HCT116 (cell line): Measurements from ENCODE around the gene LRRC72.

Source experiments
- CTCF ChIP-seq, 3 experiments: fragments of 200-600 bp in 1 of 3; sonication (generic) in 1 of 3; IDR thresholded peaks in 2 of 3; conservative IDR thresholded peaks in 1 of 3; 2 replicates each; pipeline ENCODE4 v1.5.1; 2012 to 2017; ENCODE audit warnings: low read depth in 2 of 3, low read length in 2 of 3, antibody characterized with exemption in 1 of 3, borderline replicate concordance in 1 of 3, control low read depth in 1 of 3, mild to moderate bottlenecking in 1 of 3, mixed read lengths in 1 of 3, mixed run types in 1 of 3, moderate library complexity in 1 of 3; ENCODE audit not compliant: insufficient read depth in 1 of 3
- POLR2A ChIP-seq: IDR thresholded peaks from 2 replicates; pipeline ENCODE4 v1.7.0; 2011; ENCODE audit warnings: borderline replicate concordance; ENCODE audit not compliant: insufficient read depth, insufficient read length; ENCODE audit errors: extremely low read depth
- TCF7L2 ChIP-seq: IDR thresholded peaks from 2 replicates; pipeline ENCODE4 v1.7.0; 2011; ENCODE audit warnings: borderline replicate concordance, inconsistent platforms; ENCODE audit not compliant: insufficient read depth, insufficient read length; ENCODE audit errors: extremely low read depth
- YY1 ChIP-seq: IDR thresholded peaks from 2 replicates; pipeline ENCODE4 v1.6.1; 2011; ENCODE audit warnings: low read length, low read depth, moderate library complexity, mild to moderate bottlenecking; ENCODE audit not compliant: insufficient replicate concordance; ENCODE audit errors: extremely low read depth
- TF ChIP-seq, protein P1 (sequence below): IDR thresholded peaks from 2 replicates; pipeline ENCODE4 v1.6.1; 2012
- TF ChIP-seq, protein P2 (sequence below): IDR thresholded peaks from 2 replicates; pipeline ENCODE4 v1.6.1; 2011; ENCODE audit warnings: mild to moderate bottlenecking, low read length, moderate library complexity; ENCODE audit not compliant: insufficient replicate concordance; ENCODE audit errors: extremely low read depth

DNA sequence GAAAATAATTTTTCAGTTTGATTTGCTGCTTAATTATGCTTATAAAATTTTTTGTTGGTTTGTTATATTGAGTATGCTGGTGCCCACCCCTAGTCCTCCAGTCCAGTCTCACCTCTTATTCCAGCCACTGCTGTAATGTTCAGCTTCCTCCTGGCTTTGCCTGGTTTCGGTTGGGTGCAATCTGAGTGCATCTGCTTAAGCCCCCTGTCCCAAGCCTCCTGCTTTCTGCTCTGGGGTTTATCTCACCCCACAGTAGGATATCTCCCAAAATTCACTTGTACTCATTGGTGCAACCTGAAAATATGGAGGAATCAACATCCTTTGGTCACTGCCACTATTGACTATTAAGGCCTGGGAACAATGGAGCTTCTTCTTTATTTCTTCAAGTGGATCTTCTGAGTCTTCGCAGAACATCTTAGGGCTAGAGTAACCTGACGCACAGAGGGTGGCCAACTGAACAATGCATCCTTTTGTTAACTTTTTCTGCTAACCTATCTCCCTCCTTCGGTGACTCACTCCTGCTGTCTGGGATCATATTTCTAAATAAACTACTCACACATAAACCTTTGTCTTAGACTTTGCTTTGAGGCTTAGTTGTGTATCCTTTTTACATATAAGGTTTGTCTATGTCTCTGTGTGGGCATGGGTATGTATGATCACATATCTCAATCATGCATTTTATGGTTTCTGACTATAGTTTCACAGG, 42.0 kb upstream of the LRRC72 start:
- TF ChIP-seq POLR2A (no peak), CTCF (IDR thresholded peaks at IDR 0.05 in 2 of 3, conservative IDR thresholded peaks at IDR 0.05 in 1 of 3; ENCODE audit: borderline replicate concordance in 1 of 3, insufficient read depth in 1 of 3, low read depth in 2 of 3, low read length in 2 of 3) (no peak), TCF7L2 (peak; percentile 72), YY1 (peak; percentile 51)
- TF ChIP-seq, protein P1, sequence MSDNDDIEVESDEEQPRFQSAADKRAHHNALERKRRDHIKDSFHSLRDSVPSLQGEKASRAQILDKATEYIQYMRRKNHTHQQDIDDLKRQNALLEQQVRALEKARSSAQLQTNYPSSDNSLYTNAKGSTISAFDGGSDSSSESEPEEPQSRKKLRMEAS = peak; percentile 34
- TF ChIP-seq, protein P2, sequence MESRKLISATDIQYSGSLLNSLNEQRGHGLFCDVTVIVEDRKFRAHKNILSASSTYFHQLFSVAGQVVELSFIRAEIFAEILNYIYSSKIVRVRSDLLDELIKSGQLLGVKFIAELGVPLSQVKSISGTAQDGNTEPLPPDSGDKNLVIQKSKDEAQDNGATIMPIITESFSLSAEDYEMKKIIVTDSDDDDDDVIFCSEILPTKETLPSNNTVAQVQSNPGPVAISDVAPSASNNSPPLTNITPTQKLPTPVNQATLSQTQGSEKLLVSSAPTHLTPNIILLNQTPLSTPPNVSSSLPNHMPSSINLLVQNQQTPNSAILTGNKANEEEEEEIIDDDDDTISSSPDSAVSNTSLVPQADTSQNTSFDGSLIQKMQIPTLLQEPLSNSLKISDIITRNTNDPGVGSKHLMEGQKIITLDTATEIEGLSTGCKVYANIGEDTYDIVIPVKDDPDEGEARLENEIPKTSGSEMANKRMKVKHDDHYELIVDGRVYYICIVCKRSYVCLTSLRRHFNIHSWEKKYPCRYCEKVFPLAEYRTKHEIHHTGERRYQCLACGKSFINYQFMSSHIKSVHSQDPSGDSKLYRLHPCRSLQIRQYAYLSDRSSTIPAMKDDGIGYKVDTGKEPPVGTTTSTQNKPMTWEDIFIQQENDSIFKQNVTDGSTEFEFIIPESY = no peak
